Iris pigment epithelial cell (primary cell): Measurements from ENCODE around the gene CHD2.
A peak's percentile ranks its signal among the peaks of the same experiment; 100 is the strongest.
"Not testable (repeated sequence)": the region's sequence is repeated elsewhere in the genome, so short reads cannot be mapped to it uniquely, and the experiment has no call there.

ENCODE experiments used
- DNase-seq: peaks from one replicate; pipeline ENCODE4 v3.0.0-alpha.2; 2011; ENCODE audit warnings: low read depth

CHD2 gene

GRCh38 chr15:92906563-92907081 is 6.5 kb downstream of the CHD2 start:
- DNase-seq = peak; percentile 67

DNA sequence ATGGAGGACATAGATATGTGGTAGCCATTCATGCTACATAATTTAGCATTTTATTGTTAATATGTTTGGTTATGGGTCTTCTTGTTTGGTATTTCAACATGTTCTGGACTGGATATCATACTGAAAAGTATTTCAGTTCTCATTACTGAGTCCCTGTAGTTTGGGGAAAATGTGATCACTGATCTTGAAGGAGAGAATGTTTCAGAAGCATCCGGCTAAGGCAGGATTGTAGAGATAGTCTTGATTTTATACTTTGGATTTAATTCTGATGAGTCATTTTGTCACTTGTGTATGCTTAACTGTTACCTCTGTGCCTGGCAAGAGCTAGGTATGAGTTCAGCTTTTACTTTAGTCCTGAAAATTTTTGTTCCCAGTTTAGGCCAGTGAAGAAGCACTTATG is 7.1 kb downstream of the CHD2 start:
- no peak for DNase-seq

- DNase-seq = peak; percentile 89
Measured at GRCh38 chr15:92907896-92908712, 8.0 kb downstream of the CHD2 start.

DNA sequence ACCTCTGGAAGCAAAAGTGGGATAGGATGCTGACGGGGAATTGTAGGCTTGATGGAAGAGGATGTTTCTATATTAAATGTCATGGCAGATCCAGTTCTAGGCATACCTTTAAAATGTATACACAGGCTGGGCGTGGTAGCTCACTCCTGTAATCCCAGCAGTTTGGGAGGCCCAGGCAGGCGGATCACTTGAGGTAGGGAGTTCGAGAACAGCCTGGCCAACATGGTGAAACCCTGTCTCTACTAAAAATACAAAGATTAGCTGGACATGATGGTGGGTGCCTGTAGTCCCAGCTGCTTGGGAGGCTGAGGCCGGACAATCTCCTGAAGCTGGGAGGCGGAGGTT is 8.6 kb downstream of the CHD2 start:
- no peak for DNase-seq

DNA sequence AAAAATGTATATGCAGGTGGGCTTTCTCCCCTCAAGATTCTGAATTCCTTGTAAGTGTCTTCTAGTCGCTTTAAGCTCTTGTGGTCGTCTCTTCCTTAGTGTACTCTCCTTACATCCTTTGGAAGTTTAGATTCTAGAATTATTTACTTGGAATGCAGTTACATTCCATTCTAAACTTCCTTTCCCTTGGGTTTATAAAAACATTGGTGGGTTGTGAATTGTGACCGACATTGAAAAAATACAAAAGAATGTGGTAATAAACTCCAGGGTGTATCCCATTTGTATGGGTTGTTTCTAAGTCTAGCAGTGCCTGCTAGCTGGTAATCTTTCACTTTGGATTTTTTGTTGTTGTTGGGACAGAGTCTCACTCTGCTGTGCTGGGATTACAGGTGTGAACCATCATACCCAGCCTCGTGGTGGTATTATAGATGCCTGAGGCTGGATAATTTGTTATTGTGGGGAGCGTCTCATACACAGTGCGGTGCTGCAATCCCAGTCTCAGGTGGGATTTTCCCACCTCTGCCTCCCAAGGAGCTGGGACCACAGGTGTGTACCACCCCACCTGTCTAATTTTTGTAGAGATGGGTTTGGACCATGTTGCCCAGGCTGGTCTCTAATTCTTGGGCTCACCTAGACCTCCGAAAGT is 9.1 kb downstream of the CHD2 start:
- peak; percentile 59 for DNase-seq

DNA sequence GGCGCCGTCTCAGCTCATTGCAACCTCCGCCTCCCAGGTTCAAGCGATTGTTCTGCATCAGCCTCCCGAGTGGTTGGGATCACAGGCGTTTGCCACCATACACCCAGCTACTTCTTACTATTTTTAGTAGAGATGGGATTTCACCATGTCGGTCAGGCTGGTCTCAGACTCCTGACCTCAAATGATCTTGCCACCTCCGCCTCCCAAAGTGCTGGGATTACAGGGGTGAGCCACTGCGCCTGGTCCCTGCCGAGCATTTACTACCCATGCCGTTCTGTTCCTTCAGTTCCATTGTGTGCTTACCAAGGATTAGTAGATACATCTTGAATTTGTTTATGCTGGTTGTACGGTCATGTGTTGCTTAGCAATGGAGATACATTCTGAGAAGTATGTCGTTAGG is 10.3 kb downstream of the CHD2 start:
- DNase-seq = no peak

GRCh38 chr15:92914103-92914499 is 14.0 kb downstream of the CHD2 start:
- no peak for DNase-seq

- peak; percentile 49 for DNase-seq
Measured at GRCh38 chr15:92914768-92915221, 14.7 kb downstream of the CHD2 start.

- DNase-seq = no peak
Measured at GRCh38 chr15:92915766-92916435, 15.8 kb downstream of the CHD2 start.

GRCh38 chr15:92917598-92918407 is 17.7 kb downstream of the CHD2 start:
- DNase-seq = peak; percentile 91

DNA sequence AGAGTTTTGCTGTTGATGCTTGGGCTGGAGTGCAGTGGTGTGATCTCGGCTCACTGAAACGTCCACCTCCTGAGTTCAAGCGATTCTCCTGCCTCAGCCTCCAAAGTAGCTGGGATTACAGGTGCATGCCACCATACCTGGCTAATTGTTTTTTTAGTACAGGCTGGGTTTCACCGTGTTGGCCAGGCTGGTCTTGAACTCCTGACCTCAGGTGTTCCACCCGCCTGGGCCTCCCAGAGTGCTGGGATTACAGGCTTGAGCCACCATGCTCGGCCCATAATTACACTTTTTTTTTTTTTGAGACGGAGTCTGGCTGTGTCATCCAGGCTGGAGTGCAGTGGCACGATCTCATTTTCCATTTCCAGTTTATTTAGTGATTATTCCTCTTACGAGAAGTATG is 18.8 kb downstream of the CHD2 start:
- not testable (repeated sequence) for DNase-seq

- no peak for DNase-seq
Measured at GRCh38 chr15:92920595-92921161, 20.6 kb downstream of the CHD2 start.

DNA sequence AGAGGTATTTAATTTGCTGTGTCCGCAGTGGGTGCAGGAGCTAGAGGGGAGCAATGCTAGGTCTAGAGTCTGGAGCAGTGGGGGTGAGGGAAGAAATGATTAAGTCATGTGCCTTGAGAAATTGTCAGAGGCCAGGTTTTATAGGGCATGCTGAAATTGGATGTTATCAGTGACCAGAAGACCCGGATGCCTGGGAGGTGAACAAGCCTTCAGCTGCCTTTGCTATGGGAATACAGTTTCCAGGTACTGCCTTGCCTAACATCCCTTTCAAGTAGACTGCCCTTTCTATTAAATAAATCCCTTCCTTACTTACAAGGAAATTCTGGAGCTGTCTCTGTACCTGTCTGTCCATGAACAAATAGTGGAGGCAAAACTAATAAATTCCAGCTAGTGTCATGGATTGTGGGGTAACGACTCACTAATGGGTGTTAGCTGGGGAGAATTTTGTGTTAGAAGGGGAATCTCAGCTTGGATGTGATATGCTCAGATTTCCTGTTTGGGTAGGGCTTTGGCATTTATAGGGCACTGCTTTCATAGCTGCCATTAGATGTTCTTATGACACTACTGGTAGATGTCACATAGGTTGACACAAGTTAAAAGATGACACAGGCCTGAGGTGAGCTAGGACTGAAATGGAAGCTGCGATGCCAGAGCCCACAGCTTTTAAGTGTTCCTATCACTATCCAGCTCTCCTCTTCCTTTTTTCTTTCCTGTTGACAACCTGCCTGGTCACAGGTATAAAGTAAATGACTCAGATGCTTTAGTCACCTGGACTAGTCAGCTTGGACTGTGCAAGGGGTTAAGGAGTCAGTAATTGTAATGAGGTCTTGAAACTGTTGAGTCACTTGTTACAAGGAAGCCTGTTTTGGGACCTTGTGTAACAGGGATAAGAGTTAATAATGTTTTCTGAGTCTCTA is 21.3 kb downstream of the CHD2 start:
- DNase-seq = peak; percentile 74

GRCh38 chr15:92922418-92923002 is 22.4 kb downstream of the CHD2 start:
- DNase-seq = no peak

DNA sequence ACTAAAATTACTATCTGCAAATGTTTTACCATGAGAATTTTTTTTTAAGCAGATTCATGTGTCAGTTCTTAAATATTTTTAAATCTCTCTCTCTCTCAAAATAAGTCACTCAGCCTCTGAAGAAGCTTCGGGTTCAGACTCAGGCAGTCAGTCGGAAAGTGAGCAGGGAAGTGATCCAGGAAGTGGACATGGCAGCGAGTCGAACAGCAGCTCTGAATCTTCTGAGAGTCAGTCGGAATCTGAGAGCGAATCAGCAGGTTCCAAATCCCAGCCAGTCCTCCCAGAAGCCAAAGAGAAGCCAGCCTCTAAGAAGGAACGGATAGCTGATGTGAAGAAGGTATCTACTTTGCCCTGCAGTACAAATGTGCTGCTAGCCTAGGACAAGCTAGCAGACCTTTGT is 24.1 kb downstream of the CHD2 start:
- no peak for DNase-seq

DNA sequence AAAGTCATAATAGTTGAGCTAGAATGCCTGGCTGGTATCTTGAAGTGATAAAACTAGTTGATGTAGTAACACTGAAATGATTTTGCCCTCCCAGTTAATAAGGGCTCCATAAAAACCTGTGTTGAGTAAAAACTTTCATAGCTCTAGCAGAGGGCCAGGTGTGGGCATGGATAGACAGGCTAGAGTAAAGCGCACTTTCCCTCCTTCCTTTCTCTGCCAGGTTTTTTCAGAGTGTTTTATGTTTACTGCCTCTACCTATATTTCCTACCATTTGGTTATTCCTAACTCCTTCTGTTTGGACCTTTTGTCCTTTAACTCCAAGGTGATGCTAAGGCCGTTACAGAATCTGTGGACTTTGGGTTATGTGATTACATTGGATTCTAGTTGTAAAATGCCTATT is 25.3 kb downstream of the CHD2 start:
- DNase-seq = no peak

DNA sequence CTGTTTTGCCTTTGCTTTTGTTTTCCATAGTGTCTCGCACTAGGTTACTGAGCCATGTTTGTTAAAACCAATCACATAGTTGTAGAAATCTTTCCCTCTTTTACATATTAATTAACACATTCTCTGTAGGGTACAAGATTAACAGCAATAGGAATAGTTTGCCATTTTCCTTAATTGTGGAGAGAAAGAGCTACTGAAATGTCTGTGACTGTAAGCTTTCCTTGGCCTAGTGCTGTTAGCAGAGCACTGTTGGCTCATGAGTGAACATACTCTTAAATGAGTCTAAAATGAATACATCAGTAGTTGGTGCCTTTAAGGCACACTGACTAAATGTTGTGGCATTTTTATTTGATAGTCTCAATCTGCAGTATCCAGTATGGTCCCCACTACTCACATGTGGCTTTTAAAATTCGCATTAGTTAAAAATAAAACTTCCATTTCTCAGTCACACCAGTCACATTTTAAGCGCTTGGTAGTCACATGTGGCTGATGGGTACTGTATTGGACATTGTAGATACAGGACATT is 28.2 kb downstream of the CHD2 start:
- DNase-seq = no peak

DNA sequence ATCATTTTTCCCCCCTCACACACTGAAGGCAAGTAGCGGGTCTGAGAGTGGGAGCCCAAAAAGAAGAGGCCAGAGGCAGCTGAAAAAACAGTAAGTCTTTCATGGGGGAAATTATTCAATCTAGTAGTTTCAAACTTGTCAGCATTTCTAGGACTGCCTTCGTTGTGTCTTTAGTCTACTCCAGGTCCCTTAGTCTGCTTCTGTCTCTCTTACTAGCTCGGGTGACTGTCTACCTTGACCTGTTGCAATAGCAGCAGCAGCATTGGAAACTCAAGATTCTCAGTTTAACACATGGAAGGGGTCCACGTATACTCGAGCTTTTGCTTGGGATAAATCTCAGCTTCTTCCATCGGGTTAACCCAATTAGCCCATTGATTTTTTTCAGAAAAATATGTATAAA is 28.9 kb downstream of the CHD2 start:
- no peak for DNase-seq

GRCh38 chr15:92930054-92930621 is 30.0 kb downstream of the CHD2 start:
- peak; percentile 65 for DNase-seq

- DNase-seq = peak; percentile 96
Measured at GRCh38 chr15:92930776-92931175, 30.7 kb downstream of the CHD2 start.
